Duodenal mucosa (tissue), 2 donors: Measurements from ENCODE around the gene SCAP.

Experiments
- H3K27ac ChIP-seq: one replicate; pipeline ENCODE4 v1.7.0; 2013; ENCODE audit warnings: low read depth, low read length
- H3K27me3 ChIP-seq, 2 donors: one replicate each; pipeline ENCODE4 v1.7.0; 2013; ENCODE audit warnings: low read length in 2 of 2, control low read depth in 1 of 2; ENCODE audit not compliant: insufficient read depth in 2 of 2, control insufficient read depth in 1 of 2
- H3K36me3 ChIP-seq, 2 donors: one replicate each; pipeline ENCODE4 v1.7.0; 2013; ENCODE audit warnings: low read length in 2 of 2, control low read depth in 1 of 2; ENCODE audit not compliant: insufficient read depth in 2 of 2, control insufficient read depth in 1 of 2
- H3K4me1 ChIP-seq, 2 donors: one replicate each; pipeline ENCODE4 v1.7.0; 2013; ENCODE audit warnings: low read length in 2 of 2, control low read depth in 1 of 2; ENCODE audit not compliant: insufficient read depth in 2 of 2, control insufficient read depth in 1 of 2
- H3K4me3 ChIP-seq, 2 donors: one replicate each; pipeline ENCODE4 v1.7.0; 2013; ENCODE audit warnings: low read length in 2 of 2, low read depth in 1 of 2
- H3K9ac ChIP-seq, 2 donors: one replicate each; pipeline ENCODE4 v1.7.0; 2013; ENCODE audit warnings: low read length in 2 of 2, low read depth in 1 of 2
- H3K9me3 ChIP-seq, 2 donors: one replicate each; pipeline ENCODE4 v1.7.0; 2013; ENCODE audit warnings: low read length in 2 of 2, control low read depth in 1 of 2; ENCODE audit not compliant: control insufficient read depth in 1 of 2

The SCAP gene

GRCh38 chr3:47425383-47425778 is 50.4 kb downstream of the SCAP start:
- Histone ChIP-seq H3K36me3 (peaks cover 19 to 55% of the 10 kb centered on the region in 2 donors), H3K27me3 (no peaks in the 10 kb centered on the region), H3K27ac (peak overlapping the region; percentile 71), H3K4me1 (peaks cover 46 to 51% of the 10 kb centered on the region in 2 donors), H3K4me3 (peak overlapping the region in 1 of 2 donors; percentile 17), H3K9ac (peak overlapping the region in 1 of 2 donors; percentile 41), H3K9me3 (no peaks in the 10 kb centered on the region)

DNA sequence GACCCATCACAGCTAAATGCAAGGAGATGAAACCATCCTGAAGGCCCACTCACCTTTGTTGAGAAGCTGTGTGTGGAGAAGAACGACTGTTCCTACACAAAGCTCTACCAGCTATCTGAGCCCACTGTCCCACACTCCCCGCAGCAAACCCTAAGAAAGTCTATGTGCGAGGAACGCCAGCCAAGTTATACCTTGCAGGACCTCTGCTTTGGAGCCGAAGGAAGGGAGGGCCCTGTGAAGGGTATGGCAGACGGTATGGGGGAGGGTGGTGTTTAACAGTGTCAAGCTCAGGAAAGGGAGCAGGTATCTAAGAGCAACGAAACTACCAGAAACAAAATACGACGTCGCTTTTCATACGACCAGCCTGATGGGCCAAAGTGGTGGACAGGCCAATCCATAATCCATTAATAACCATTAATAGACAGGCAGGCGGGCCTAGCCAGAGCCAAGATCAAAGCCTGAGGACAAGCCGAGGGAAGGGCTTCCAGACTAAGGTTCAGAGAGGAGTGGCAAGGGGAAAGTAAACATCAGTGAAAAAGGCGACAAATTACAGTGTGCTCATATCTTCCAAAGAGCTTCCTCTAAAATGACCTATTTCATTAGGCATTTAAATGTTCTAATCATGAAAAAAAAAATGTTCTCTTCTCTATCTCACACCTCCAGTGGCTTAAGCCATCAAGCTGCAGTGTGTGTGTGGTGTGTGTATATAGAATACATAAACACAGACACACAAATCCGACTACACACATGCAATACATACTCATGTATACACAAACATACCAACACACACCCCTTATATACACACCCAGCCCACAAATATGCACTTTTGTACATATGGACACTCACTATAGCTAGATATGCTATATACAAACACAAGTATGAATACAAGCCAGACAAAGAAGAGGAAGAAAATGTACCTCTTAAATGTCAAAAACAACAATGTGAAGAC is 51.0 kb downstream of the SCAP start:
- Histone ChIP-seq H3K36me3 (peaks cover 21 to 57% of the 10 kb centered on the region in 2 donors), H3K9ac (peak overlapping the region; percentile 41 to 44), H3K27me3 (no peaks in the 10 kb centered on the region), H3K4me3 (peak overlapping the region in 1 of 2 donors; percentile 17), H3K9me3 (no peaks in the 10 kb centered on the region), H3K27ac (peak overlapping the region; percentile 71), H3K4me1 (peaks cover 46 to 51% of the 10 kb centered on the region in 2 donors)

DNA sequence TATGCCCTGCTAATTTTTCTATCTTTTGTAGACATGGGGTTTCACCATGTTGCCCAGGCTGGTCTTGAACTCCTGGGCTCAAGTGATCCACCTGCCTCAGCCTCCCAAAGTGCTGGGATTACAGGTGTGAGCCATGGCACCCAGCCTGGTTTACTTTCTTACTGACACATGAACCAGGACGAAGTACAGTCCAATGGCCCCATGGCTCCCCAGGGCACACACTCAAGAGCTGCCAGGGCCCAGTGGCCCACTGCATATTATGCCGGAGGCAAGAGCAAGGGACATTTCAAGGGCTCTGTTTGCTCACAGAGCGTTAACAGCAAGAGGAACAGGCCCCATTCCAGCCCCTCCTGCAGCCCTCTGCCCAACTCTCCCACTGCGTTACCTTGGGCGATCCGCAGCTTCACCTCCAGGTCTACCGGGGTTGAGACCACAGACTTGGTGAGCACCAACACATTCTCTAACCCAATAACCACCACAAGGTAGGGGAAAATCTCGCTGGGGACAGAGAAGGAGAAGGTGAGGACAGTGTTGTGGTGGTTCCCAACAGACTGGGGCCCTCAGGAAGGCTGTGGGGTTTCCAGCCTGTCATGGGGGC is 52.1 kb downstream of the SCAP start:
- Histone ChIP-seq H3K4me1 (peaks cover 46 to 51% of the 10 kb centered on the region in 2 donors), H3K9ac (peak overlapping the region in 1 of 2 donors; percentile 0), H3K27ac (no peak overlapping the region), H3K4me3 (no peak overlapping the region), H3K9me3 (no peaks in the 10 kb centered on the region), H3K36me3 (peaks cover 30 to 65% of the 10 kb centered on the region in 2 donors), H3K27me3 (no peaks in the 10 kb centered on the region)

- peaks cover 21 to 62% of the 10 kb centered on the region in 2 donors for H3K36me3 ChIP-seq
- no peak overlapping the region for H3K9ac ChIP-seq
- no peaks in the 10 kb centered on the region for H3K27me3 ChIP-seq
- H3K4me3 ChIP-seq, result no peak overlapping the region
- H3K27ac ChIP-seq, result peak overlapping the region; percentile 10
- H3K9me3 ChIP-seq, result no peaks in the 10 kb centered on the region
- peaks cover 46 to 51% of the 10 kb centered on the region in 2 donors for H3K4me1 ChIP-seq
Measured at GRCh38 chr3:47422743-47423142, 53.0 kb downstream of the SCAP start.

GRCh38 chr3:47421741-47422649 is 53.7 kb downstream of the SCAP start:
- Histone ChIP-seq H3K27me3 (no peaks in the 10 kb centered on the region), H3K9me3 (no peaks in the 10 kb centered on the region), H3K27ac (peak overlapping the region; percentile 10), H3K9ac (peak overlapping the region; percentile 44 to 54), H3K36me3 (peaks cover 15 to 58% of the 10 kb centered on the region in 2 donors), H3K4me3 (peak overlapping the region; percentile 27 to 53), H3K4me1 (peaks cover 46 to 51% of the 10 kb centered on the region in 2 donors)

GRCh38 chr3:47420511-47421484 is 54.9 kb downstream of the SCAP start:
- Histone ChIP-seq H3K9me3 (no peaks in the 10 kb centered on the region), H3K27me3 (no peaks in the 10 kb centered on the region), H3K9ac (peak overlapping the region; percentile 44 to 54), H3K4me3 (peak overlapping the region; percentile 27 to 53), H3K36me3 (peaks cover 23 to 58% of the 10 kb centered on the region in 2 donors), H3K27ac (no peak overlapping the region), H3K4me1 (peaks cover 44 to 48% of the 10 kb centered on the region in 2 donors)

GRCh38 chr3:47420044-47420430 is 55.7 kb downstream of the SCAP start:
- peaks cover 36 to 40% of the 10 kb centered on the region in 2 donors for H3K4me1 ChIP-seq
- peaks cover 25 to 63% of the 10 kb centered on the region in 2 donors for H3K36me3 ChIP-seq
- no peak overlapping the region for H3K9ac ChIP-seq
- H3K27ac ChIP-seq, result no peak overlapping the region
- H3K27me3 ChIP-seq, result no peaks in the 10 kb centered on the region
- no peak overlapping the region for H3K4me3 ChIP-seq
- H3K9me3 ChIP-seq, result no peaks in the 10 kb centered on the region

DNA sequence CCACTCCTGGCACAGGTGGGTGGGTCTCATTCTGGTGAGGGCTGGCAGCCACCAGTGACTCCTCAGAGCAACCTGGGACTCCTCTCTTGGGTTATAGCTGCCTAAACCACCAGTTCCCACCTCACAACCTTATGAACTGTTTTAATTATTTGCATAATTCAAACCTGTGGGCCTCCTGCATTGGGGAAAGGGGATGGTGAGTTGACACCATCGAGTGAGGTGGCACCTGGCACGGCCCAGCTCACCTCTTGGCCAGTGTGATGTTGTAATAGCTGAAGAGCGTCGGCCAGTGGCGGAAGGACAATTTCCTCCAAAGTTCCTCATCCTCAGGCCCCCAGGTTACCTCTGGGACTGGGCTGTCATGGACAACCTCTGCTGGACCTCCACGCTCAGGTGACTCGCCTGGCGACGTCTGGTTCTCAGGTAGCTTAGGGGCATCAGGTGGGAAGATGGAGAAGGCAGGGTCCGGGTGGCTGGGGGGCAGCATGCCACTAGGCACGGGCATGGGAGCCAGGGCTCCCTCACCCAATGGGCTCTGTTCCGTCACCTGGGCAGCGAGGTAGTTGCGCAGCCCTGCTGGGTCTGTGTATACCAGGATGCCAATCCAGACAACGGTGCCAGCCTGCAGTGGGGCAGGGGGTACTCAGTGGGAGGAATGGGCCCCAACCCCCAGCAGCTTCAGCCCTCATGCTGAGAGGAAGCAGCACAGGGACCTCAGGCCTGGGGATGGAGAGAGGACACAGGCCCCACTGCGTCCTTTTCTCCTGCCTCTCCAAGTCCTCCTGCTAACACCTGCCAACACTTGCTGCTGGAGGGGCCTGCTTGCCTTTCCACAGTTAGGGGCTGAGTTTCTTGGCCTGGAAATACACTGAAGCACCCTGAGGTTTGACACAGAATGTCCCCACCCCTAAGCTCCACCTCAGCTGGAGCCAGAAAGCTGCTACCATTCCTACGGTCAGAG is 56.4 kb downstream of the SCAP start:
- H3K9ac ChIP-seq, result no peak overlapping the region
- H3K27ac ChIP-seq, result no peak overlapping the region
- no peak overlapping the region for H3K4me3 ChIP-seq
- H3K9me3 ChIP-seq, result no peaks in the 10 kb centered on the region
- no peaks in the 10 kb centered on the region for H3K27me3 ChIP-seq
- H3K36me3 ChIP-seq, result peaks cover 25 to 63% of the 10 kb centered on the region in 2 donors
- peaks cover 32 to 34% of the 10 kb centered on the region in 2 donors for H3K4me1 ChIP-seq
